ENCODE data around the gene PLEKHA6.

DNA sequence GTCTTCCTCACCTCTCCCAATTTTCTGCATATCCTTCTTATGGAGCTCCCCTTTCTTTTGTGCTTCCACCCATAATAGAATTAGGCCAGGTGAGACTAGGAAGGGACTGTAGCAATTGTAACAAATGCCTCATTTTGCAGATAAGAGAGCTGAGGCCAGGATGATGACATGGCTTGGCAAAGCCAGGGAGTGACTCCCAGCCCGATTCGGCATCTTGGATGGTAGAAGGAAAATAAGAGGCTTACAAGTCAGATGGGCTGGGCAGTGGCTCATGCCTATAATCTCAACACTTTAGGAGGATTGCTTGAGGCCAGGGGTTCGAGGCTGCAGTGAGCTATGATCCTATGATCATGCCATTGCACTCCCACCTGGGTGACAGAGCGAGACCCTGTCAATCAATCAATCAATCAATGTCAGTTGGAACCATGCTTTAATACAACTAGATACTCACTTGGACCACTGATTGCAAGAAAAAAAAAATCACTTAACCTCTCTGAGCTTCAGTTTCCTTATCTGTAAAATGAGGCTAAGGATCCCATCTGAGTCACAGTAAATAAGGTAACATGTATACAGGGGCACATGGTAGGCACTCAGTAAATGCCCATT lies 51.6 kb downstream of the PLEKHA6 start:
- no peak for TF ChIP-seq CTCF (IDR thresholded peaks at IDR 0.05 in 4 of 5, conservative IDR thresholded peaks at IDR 0.05 in 1 of 5)
- no peak for TF ChIP-seq POLR2A (IDR thresholded peaks at IDR 0.05)
